Neural progenitor cell (in vitro differentiated cells): ENCODE measurements around the gene ARMH4. TPM values are rescaled to one million over a fixed set of nuclear protein-coding genes. Genes with fewer than 3 reads are reported as not detected.

Source experiments
- DNase-seq: peaks from one replicate; pipeline ENCODE4 v3.0.0-alpha.2; 2016; ENCODE audit warnings: low spot score
- H2AFZ ChIP-seq: fragments of 200-600 bp; sonication (generic); replicated peaks from 2 replicates; pipeline ENCODE4 v1.6.1; 2016; ENCODE audit warnings: antibody characterized with exemption
- H3F3A ChIP-seq: fragments of 200-600 bp; sonication (generic); 2 replicates; pipeline ENCODE4 v1.6.1; 2016; ENCODE audit warnings: antibody characterized with exemption, low read depth
- H3K27ac ChIP-seq: fragments of 200-600 bp; sonication (generic); 2 replicates; pipeline ENCODE4 v1.5.1; 2016; ENCODE audit warnings: mild to moderate bottlenecking
- H3K27me3 ChIP-seq: fragments of 200-600 bp; sonication (generic); 2 replicates; pipeline ENCODE4 v1.6.1; 2016; ENCODE audit warnings: mild to moderate bottlenecking, moderate library complexity
- H3K36me3 ChIP-seq: fragments of 200-600 bp; sonication (generic); 2 replicates; pipeline ENCODE4 v1.5.1; 2016
- H3K4me1 ChIP-seq: fragments of 200-600 bp; sonication (generic); 2 replicates; pipeline ENCODE4 v1.6.1; 2016; ENCODE audit warnings: mixed run types
- H3K4me2 ChIP-seq: fragments of 200-600 bp; sonication (generic); 2 replicates; pipeline ENCODE4 v1.6.1; 2016
- H3K4me3 ChIP-seq: fragments of 200-600 bp; sonication (generic); 2 replicates; pipeline ENCODE4 v1.5.1; 2016
- H3K79me2 ChIP-seq: fragments of 200-600 bp; sonication (generic); 2 replicates; pipeline ENCODE4 v1.6.1; 2016; ENCODE audit warnings: low read depth
- H3K9ac ChIP-seq: fragments of 200-600 bp; sonication (generic); 2 replicates; pipeline ENCODE4 v1.6.1; 2016
- H3K9me3 ChIP-seq: fragments of 200-600 bp; sonication (generic); 2 replicates; pipeline ENCODE4 v1.5.1; 2016; ENCODE audit warnings: low read depth
- H4K20me1 ChIP-seq: fragments of 200-600 bp; sonication (generic); 2 replicates; pipeline ENCODE4 v1.6.1; 2016; ENCODE audit warnings: low read depth
- H3K27ac Mint-ChIP-seq: 3 replicates; pipeline ENCODE4 v1.8.0; 2021; ENCODE audit warnings: mixed read lengths
- H3K27me3 Mint-ChIP-seq: 2 replicates; pipeline ENCODE4 v1.8.0; 2022; ENCODE audit warnings: low read depth, mild to moderate bottlenecking, inconsistent platforms, moderate library complexity, mixed read lengths; ENCODE audit not compliant: insufficient read depth
- H3K36me3 Mint-ChIP-seq: 3 replicates; pipeline ENCODE4 v1.8.0; 2021; ENCODE audit warnings: mixed read lengths
- H3K4me1 Mint-ChIP-seq: 3 replicates; pipeline ENCODE4 v1.8.0; 2021; ENCODE audit warnings: mixed read lengths
- H3K4me3 Mint-ChIP-seq: 3 replicates; pipeline ENCODE4 v1.8.0; 2021; ENCODE audit warnings: mild to moderate bottlenecking, moderate library complexity, mixed read lengths
- H3K9me3 Mint-ChIP-seq: 3 replicates; pipeline ENCODE4 v1.8.0; 2020; ENCODE audit warnings: mixed read lengths
- CTCF ChIP-seq: fragments of 200-600 bp; sonication (generic); IDR thresholded peaks from 2 replicates; pipeline ENCODE4 v1.5.1; 2017; ENCODE audit warnings: antibody characterized with exemption, mild to moderate bottlenecking
- EZH2 ChIP-seq: fragments of 200-600 bp; sonication (generic); IDR thresholded peaks from 2 replicates; pipeline ENCODE4 v1.6.1; 2017; ENCODE audit warnings: antibody characterized with exemption, mild to moderate bottlenecking, moderate library complexity
- EZH2phosphoT487 ChIP-seq: fragments of 200-600 bp; sonication (generic); IDR thresholded peaks from 2 replicates; pipeline ENCODE4 v1.6.1; 2017; ENCODE audit warnings: antibody characterized with exemption
- total RNA-seq: library from RNA; depleted of rRNA; stranded (reverse); fragments of >200 nt; gene quantifications from 2 replicates; pipeline ENCODE4 v1.2.3, GENCODE V29; 2015; ENCODE audit warnings: low replicate concordance

The ARMH4 gene
- total RNA-seq, 1 donor from 2014 or later = 29.0 TPM

- Histone ChIP-seq H3K27me3 (no peaks in the 10 kb centered on the region), H3F3A (no peaks in the 10 kb centered on the region), H3K79me2 (no peaks in the 10 kb centered on the region), H3K9ac (no peak overlapping the region), H3K9me3 (no peaks in the 10 kb centered on the region), H3K4me3 (no peak overlapping the region), H3K36me3 (no peaks in the 10 kb centered on the region), H2AFZ (no peak overlapping the region), H3K4me1 (peaks cover 3% of the 10 kb centered on the region), H3K27ac (no peak overlapping the region), H3K4me2 (no peak overlapping the region), H4K20me1 (no peaks in the 10 kb centered on the region)
- Mint-ChIP-seq H3K4me3 (no peak overlapping the region), H3K27ac (peak overlapping the region; percentile 72), H3K4me1 (peaks cover 12% of the 10 kb centered on the region), H3K36me3 (no peaks in the 10 kb centered on the region), H3K9me3 (no peaks in the 10 kb centered on the region), H3K27me3 (peaks cover 6% of the 10 kb centered on the region)
- no peak for TF ChIP-seq EZH2
- no peak for TF ChIP-seq EZH2phosphoT487
- no peak for TF ChIP-seq CTCF
- no peak for DNase-seq
Observed at GRCh38 chr14:57987596-57988300, 164.3 kb downstream of the ARMH4 start.

GRCh38 chr14:57987051-57987450 is 165.0 kb downstream of the ARMH4 start:
- H3K36me3 Mint-ChIP-seq = no peaks in the 10 kb centered on the region
- Histone ChIP-seq H3K4me3 (no peak overlapping the region), H3K27me3 (no peaks in the 10 kb centered on the region), H3K79me2 (no peaks in the 10 kb centered on the region), H3K9me3 (no peaks in the 10 kb centered on the region), H3K4me1 (peaks cover 3% of the 10 kb centered on the region), H3K9ac (no peak overlapping the region), H2AFZ (no peak overlapping the region), H4K20me1 (no peaks in the 10 kb centered on the region), H3K27ac (no peak overlapping the region), H3K4me2 (no peak overlapping the region), H3K36me3 (no peaks in the 10 kb centered on the region), H3F3A (no peaks in the 10 kb centered on the region)
- H3K27me3 Mint-ChIP-seq = peaks cover 6% of the 10 kb centered on the region
- H3K4me1 Mint-ChIP-seq = peaks cover 16% of the 10 kb centered on the region
- no peaks in the 10 kb centered on the region for H3K9me3 Mint-ChIP-seq
- TF ChIP-seq EZH2phosphoT487 = no peak
- TF ChIP-seq EZH2 = no peak
- TF ChIP-seq CTCF = no peak
- DNase-seq = no peak
- H3K4me3 Mint-ChIP-seq = no peak overlapping the region
- H3K27ac Mint-ChIP-seq = no peak overlapping the region

- H3K4me3 ChIP-seq = no peak overlapping the region
- H3K27me3 ChIP-seq = no peaks in the 10 kb centered on the region
- no peaks in the 10 kb centered on the region for H3K36me3 ChIP-seq
- no peak for TF ChIP-seq EZH2
- TF ChIP-seq CTCF = no peak
- no peak for TF ChIP-seq EZH2phosphoT487
- H3K9ac ChIP-seq = no peak overlapping the region
- Mint-ChIP-seq H3K36me3 (no peaks in the 10 kb centered on the region), H3K4me1 (peaks cover 19% of the 10 kb centered on the region), H3K9me3 (no peaks in the 10 kb centered on the region), H3K27me3 (peaks cover 3% of the 10 kb centered on the region), H3K27ac (peak overlapping the region; percentile 85), H3K4me3 (no peak overlapping the region)
- H3K4me1 ChIP-seq = no peaks in the 10 kb centered on the region
- no peaks in the 10 kb centered on the region for H3K79me2 ChIP-seq
- H3K4me2 ChIP-seq = no peak overlapping the region
- no peak overlapping the region for H3K27ac ChIP-seq
- peak overlapping the region; percentile 67 for H2AFZ ChIP-seq
- no peaks in the 10 kb centered on the region for H4K20me1 ChIP-seq
- no peaks in the 10 kb centered on the region for H3F3A ChIP-seq
- peak; percentile 63 for DNase-seq
- no peaks in the 10 kb centered on the region for H3K9me3 ChIP-seq
Observed at GRCh38 chr14:57982804-57983634, 169.0 kb downstream of the ARMH4 start.
